ENCODE results near the gene MAGEF1. TPM values are rescaled to one million over a fixed set of nuclear protein-coding genes. Genes with fewer than 3 reads are reported as not detected.

Gene MAGEF1
- total and polyA plus RNA-seq, 2 of the 13 experiments (the other 11 are each of a cell fraction or from before 2014, with no cell fraction given) = 26.0 to 62.4 TPM

DNA sequence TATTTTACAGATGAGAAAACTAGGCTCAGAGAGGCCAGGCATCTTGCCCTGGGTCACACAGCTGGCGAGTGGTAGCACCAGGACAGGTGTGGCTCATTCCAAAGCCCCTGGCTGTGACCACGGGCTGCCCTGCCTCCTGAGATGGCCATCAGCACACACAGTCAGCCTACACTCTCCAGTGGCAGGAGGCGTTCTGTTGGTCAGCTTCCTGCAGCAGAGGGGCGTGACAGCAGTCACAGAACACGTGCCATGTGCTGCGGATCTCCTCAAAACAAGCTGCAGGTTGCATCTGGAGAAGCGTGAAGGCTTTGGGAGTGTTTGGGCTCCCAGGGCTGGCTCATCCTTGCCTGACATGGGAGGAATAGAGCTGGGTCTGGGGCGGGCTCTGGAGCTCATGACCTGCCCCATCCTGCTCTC is 43.5 kb upstream of the MAGEF1 start:
- no peak overlapping the region for H3K4me2 ChIP-seq (ENCODE audit: low read depth, low read length)
- H3K79me2 ChIP-seq (ENCODE audit: insufficient read depth, low read length) = no peaks in the 10 kb centered on the region
- 31% methylated on average over 5 of the region's 8 CpGs for WGBS (ENCODE audit: low lambda C conversion rate)
- intact Hi-C loops (cut with micrococcal nuclease; ENCODE audit: unreplicated experiment) (no loop called here), in situ Hi-C loops (cut with HindIII; ENCODE audit: extremely low pct_ligation_motif_present, low pct_unique_long_range_greater_than_20kb) (no loop called here)
- no peak for DNase-seq (ENCODE audit: low spot score)
- H3K36me3 ChIP-seq (replicated peaks in 1 of 2; ENCODE audit: control insufficient read depth in 1 of 2, insufficient read depth in 2 of 2, low read length in 2 of 2) = no peaks in the 10 kb centered on the region
- no peak for FAIRE-seq
- H3K27me3 ChIP-seq (ENCODE audit: control insufficient read depth in 1 of 2, insufficient read depth in 2 of 2, low read length in 2 of 2) = peaks cover 2 to 28% of the 10 kb centered on the region in 2 experiments
- H3K9ac ChIP-seq (ENCODE audit: insufficient read depth, low read depth, low read length) = no peak overlapping the region
- H3K4me3 ChIP-seq (replicated peaks in 1 of 3; ENCODE audit: insufficient read depth in 1 of 3, low read depth in 2 of 3, low read length in 3 of 3) = no peak overlapping the region
- ChIA-PET CTCF (ENCODE audit: low intra/inter-chr PET ratio, low total read pairs) (no interaction called here), POLR2A (no interaction called here)
- peaks cover 9% of the 10 kb centered on the region for H3K4me1 ChIP-seq (ENCODE audit: insufficient read depth, low read length)
- H3K9me3 ChIP-seq (ENCODE audit: low read length) = no peaks in the 10 kb centered on the region
- no peak for ATAC-seq
- BruUV-seq (replicated peaks) = no TSS peak
- H2AFZ ChIP-seq (ENCODE audit: low read length) = no peak overlapping the region
- no peak overlapping the region for H3K27ac ChIP-seq (ENCODE audit: extremely low read length, insufficient read depth, low read length)
- TF ChIP-seq BCLAF1 (IDR thresholded peaks at IDR 0.05) (no peak), ZNF768 (CRISPR knock-in tag; IDR thresholded peaks at IDR 0.05) (peak; percentile 91), MNT (IDR thresholded peaks at IDR 0.05) (0 out of 2 replicates have a peak, but pooled peaks have one; percentile 22)
- 0 out of 2 replicates have a peak, but pooled peaks cover 2% of the 10 kb centered on the region for H4K20me1 ChIP-seq (ENCODE audit: insufficient read depth, low read length)

GRCh38 chr3:184752361-184752760 is 40.5 kb upstream of the MAGEF1 start:
- CTCF ChIA-PET (ENCODE audit: low intra/inter-chr PET ratio, low total read pairs) = no interaction called here
- H4K20me1 ChIP-seq (ENCODE audit: insufficient read depth, low read length) = no peaks in the 10 kb centered on the region
- peaks cover 1 to 30% of the 10 kb centered on the region in 2 experiments for H3K27me3 ChIP-seq (ENCODE audit: control insufficient read depth in 1 of 2, insufficient read depth in 2 of 2, low read length in 2 of 2)
- H3K9ac ChIP-seq (ENCODE audit: insufficient read depth, low read depth, low read length) = no peak overlapping the region
- no TSS peak for BruUV-seq (replicated peaks)
- no peak overlapping the region for H3K4me3 ChIP-seq (replicated peaks in 1 of 3; ENCODE audit: insufficient read depth in 1 of 3, low read depth in 2 of 3, low read length in 3 of 3)
- no peaks in the 10 kb centered on the region for H3K9me3 ChIP-seq (ENCODE audit: low read length)
- H3K79me2 ChIP-seq (ENCODE audit: insufficient read depth, low read length) = no peaks in the 10 kb centered on the region
- POLR2A ChIA-PET = no interaction called here
- intact Hi-C loops (cut with micrococcal nuclease; ENCODE audit: unreplicated experiment) (no loop called here), in situ Hi-C loops (cut with HindIII; ENCODE audit: extremely low pct_ligation_motif_present, low pct_unique_long_range_greater_than_20kb) (no loop called here)
- no peaks in the 10 kb centered on the region for H3K36me3 ChIP-seq (replicated peaks in 1 of 2; ENCODE audit: control insufficient read depth in 1 of 2, insufficient read depth in 2 of 2, low read length in 2 of 2)
- ATAC-seq (no peak), DNase-seq (ENCODE audit: low spot score) (no peak), FAIRE-seq (no peak)
- no peak overlapping the region for H3K4me2 ChIP-seq (ENCODE audit: low read depth, low read length)
- no peak for TF ChIP-seq ZNF253 (CRISPR knock-in tag; IDR thresholded peaks at IDR 0.05; ENCODE audit: borderline replicate concordance)
- TF ChIP-seq ZFP1 (CRISPR knock-in tag; IDR thresholded peaks at IDR 0.05) = no peak
- no peak for TF ChIP-seq SOX6 (IDR thresholded peaks at IDR 0.05)
- TF ChIP-seq SOX6 (CRISPR knock-in tag; IDR thresholded peaks at IDR 0.05) = no peak
- no peak for TF ChIP-seq ZNF513 (CRISPR knock-in tag; conservative IDR thresholded peaks at IDR 0.05)
- no peak for TF ChIP-seq IKZF4 (CRISPR knock-in tag; IDR thresholded peaks at IDR 0.05; ENCODE audit: borderline replicate concordance, low read depth, not compliant biosample characterization)
- no peak for TF ChIP-seq ZSCAN9 (CRISPR knock-in tag; IDR thresholded peaks at IDR 0.05; ENCODE audit: borderline replicate concordance)
- 20% methylated on average over 5 of the region's 5 CpGs for WGBS (ENCODE audit: low lambda C conversion rate)
- no peak overlapping the region for H3K27ac ChIP-seq (ENCODE audit: extremely low read length, insufficient read depth, low read length)
- peaks cover 7% of the 10 kb centered on the region for H3K4me1 ChIP-seq (ENCODE audit: insufficient read depth, low read length)
- no peak overlapping the region for H2AFZ ChIP-seq (ENCODE audit: low read length)
